IMR-90 (cell line): ENCODE results near the gene DYNLT2B.

Experiments used
- BHLHE40 ChIP-seq: fragments of 150-350 bp; IDR thresholded peaks from 2 replicates; pipeline ENCODE4 v1.6.1; 2016; ENCODE audit warnings: mild to moderate bottlenecking, low read depth, low read length
- CEBPB ChIP-seq: IDR thresholded peaks from 2 replicates; pipeline ENCODE4 v1.6.1; 2012; ENCODE audit warnings: low read depth, low read length, improper control_type of control experiment
- CTCF ChIP-seq: conservative IDR thresholded peaks from 2 replicates; pipeline ENCODE4 v1.5.1; 2012; ENCODE audit warnings: mild to moderate bottlenecking, low read depth, low read length, improper control_type of control experiment
- ELK1 ChIP-seq: fragments of 150-350 bp; IDR thresholded peaks from 2 replicates; pipeline ENCODE4 v1.6.1; 2016; ENCODE audit warnings: low read depth, mild to moderate bottlenecking, low read length, moderate library complexity, borderline replicate concordance
- MXI1 ChIP-seq: IDR thresholded peaks from 2 replicates; pipeline ENCODE4 v1.6.1; 2012; ENCODE audit warnings: low read depth, mild to moderate bottlenecking, low read length, moderate library complexity, borderline replicate concordance
- POLR2A ChIP-seq: IDR thresholded peaks from 2 replicates; pipeline ENCODE4 v1.6.1; 2012; ENCODE audit warnings: mild to moderate bottlenecking, low read depth, low read length
- RAD21 ChIP-seq: IDR thresholded peaks from 2 replicates; pipeline ENCODE4 v1.6.1; 2012; ENCODE audit warnings: low read length, improper control_type of control experiment
- SMC3 ChIP-seq: fragments of 150-350 bp; IDR thresholded peaks from 2 replicates; pipeline ENCODE4 v1.6.1; 2016; ENCODE audit warnings: low read depth, mild to moderate bottlenecking, antibody characterized with exemption, low read length, moderate library complexity
- USF2 ChIP-seq: fragments of 150-350 bp; IDR thresholded peaks from 2 replicates; pipeline ENCODE4 v1.6.1; 2017; ENCODE audit warnings: mild to moderate bottlenecking, antibody characterized with exemption, low read length, low read depth

GRCh38 chr3:196284396-196284795 lies 33.6 kb downstream of the DYNLT2B start:
- TF ChIP-seq CTCF (no peak), RAD21 (no peak), POLR2A (no peak), ELK1 (no peak), SMC3 (no peak), CEBPB (no peak), MXI1 (no peak), BHLHE40 (no peak), USF2 (no peak)
